AG10803 (cell line): ENCODE results near the gene ATXN7L1.
A peak's percentile ranks its signal among the peaks of the same experiment; 100 is the strongest.

Source experiments
- DNase-seq: peaks from one replicate; pipeline ENCODE4 v3.0.0; 2010; ENCODE audit warnings: low read depth
- H3K4me3 ChIP-seq: 2 replicates; pipeline ENCODE4 v1.5.1; 2011; ENCODE audit warnings: mild to moderate bottlenecking, low read length, control low read depth
- CTCF ChIP-seq: conservative IDR thresholded peaks from 2 replicates; pipeline ENCODE4 v1.5.1; 2011; ENCODE audit warnings: mild to moderate bottlenecking, low read length, control low read depth, inconsistent platforms

Gene ATXN7L1

GRCh38 chr7:105578496-105578895, 297.9 kb downstream of the ATXN7L1 start:
- no peak for TF ChIP-seq CTCF
- H3K4me3 ChIP-seq = no peak overlapping the region
- peak; percentile 20 for DNase-seq

DNA sequence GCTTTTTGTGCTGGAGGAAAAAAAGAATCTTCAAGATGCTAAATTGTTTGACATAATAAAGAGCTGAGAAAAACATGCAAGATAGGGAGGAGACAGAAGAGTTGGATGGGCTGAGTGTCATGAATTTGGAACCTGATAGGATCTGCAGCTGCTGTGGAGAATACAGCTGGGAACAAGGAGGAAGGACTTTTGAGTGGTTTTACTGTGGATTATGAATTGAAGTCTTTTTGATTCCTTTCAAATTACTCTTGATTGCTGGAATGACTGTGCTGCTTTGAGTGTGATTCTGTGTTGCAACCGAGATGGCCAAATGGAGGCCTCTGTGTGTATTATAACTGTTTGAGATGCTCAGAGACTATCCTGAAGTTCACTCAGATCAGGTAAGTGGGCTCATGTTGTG, 299.1 kb downstream of the ATXN7L1 start:
- TF ChIP-seq CTCF = no peak
- no peak for DNase-seq
- no peak overlapping the region for H3K4me3 ChIP-seq

DNA sequence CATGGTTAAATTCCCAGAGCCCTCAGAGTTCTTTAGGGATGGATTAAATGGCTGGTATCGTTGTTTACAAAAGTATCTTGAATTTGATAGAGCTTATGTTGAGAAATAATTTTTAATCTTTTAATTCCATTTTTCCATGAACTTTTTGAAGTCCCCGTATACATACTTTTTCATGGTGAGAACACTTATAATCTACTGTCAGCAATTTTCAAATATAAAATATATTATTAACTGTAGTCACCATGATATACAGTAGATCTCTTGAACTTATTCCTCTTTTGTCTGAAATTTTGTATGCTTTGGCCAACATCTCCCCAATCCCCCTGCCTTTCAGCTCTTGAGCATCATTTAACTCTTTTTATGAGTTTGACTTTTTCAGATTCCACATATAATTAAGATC, 304.5 kb downstream of the ATXN7L1 start:
- no peak overlapping the region for H3K4me3 ChIP-seq
- DNase-seq = no peak
- no peak for TF ChIP-seq CTCF

DNA sequence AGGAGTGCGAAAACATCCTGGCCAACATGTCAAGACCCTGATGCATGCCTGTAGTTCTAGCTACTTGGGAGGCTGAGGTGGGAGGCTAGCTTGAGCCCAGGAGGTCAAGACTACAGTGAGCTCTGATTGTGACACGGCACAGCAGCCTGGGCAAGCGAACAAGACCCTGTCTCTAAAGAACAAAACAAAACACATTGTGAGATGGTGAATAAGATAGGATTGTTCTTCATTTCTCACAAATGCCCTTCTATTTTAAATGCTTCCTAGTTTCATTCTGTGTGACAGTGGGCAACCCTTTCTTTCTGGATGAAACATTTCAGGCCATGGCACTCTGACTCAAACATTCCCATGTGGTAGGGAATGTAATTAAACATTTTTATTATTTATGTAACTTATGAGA, 308.6 kb downstream of the ATXN7L1 start:
- TF ChIP-seq CTCF = no peak
- H3K4me3 ChIP-seq = no peak overlapping the region
- DNase-seq = no peak

DNA sequence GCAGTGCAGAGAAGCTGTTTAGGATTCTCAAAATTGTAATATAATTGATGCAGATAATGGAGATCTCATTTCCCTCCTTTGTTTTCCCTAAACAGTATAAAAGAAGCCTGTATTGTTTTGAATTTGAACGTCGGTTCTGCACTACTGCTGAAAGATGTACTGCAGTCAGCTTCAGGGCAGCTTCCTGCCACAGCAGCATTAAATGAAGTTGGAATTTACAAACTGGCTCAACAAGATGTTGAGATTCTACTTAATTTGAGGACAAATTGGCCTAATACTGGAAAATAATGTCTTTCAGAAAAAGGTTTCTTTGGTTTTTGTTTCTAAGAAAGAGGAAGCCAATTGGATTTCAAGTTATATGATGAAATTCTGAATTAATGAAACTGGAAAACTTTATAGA, 309.4 kb downstream of the ATXN7L1 start:
- H3K4me3 ChIP-seq = no peak overlapping the region
- DNase-seq = no peak
- TF ChIP-seq CTCF = no peak

DNA sequence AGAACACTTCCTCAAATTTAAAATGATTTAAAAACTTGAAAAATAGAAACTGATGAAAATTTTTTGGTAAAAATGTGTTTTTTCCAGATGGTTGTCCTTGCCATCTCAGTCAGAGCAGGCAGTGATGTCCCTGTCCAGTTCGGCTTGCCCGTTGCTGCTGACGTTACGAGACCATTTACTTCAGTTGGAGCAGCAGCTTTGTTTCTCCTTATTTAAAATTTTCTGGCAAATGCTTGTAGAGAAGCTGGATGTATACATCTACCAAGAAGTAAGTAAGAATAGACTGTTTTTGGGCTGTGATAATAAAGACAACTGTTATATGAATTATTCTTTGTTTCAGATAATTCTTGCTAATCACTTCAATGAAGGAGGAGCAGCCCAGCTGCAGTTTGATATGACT, 311.2 kb downstream of the ATXN7L1 start:
- H3K4me3 ChIP-seq = no peak overlapping the region
- TF ChIP-seq CTCF = no peak
- DNase-seq = no peak

- no peak overlapping the region for H3K4me3 ChIP-seq
- DNase-seq = no peak
- no peak for TF ChIP-seq CTCF
Observed at GRCh38 chr7:105559926-105560325, 316.5 kb downstream of the ATXN7L1 start.
